ENCODE measurements around the gene SLC25A47.
A peak's percentile ranks its signal among the peaks of the same experiment; 100 is the strongest.
"Not testable (repeated sequence)": the region's sequence is repeated elsewhere in the genome, so short reads cannot be mapped to it uniquely, and the experiment has no call there.

Gene SLC25A47

GRCh38 chr14:100336618-100337530 lies 13.7 kb downstream of the SLC25A47 start:
- H3K4me1 ChIP-seq (ENCODE audit: control insufficient read depth, insufficient read depth, low read length): peaks cover 10% of the 10 kb centered on the region
- H3K36me3 ChIP-seq (ENCODE audit: control insufficient read depth, insufficient read depth, low read length): no peaks in the 10 kb centered on the region
- no peaks in the 10 kb centered on the region for H3K9me3 ChIP-seq (ENCODE audit: control insufficient read depth, low read length)
- H3K4me3 ChIP-seq (ENCODE audit: low read length): no peak overlapping the region
- H3K9ac ChIP-seq (ENCODE audit: low read length): no peak overlapping the region
- no peaks in the 10 kb centered on the region for H3K27me3 ChIP-seq (ENCODE audit: control insufficient read depth, insufficient read depth, low read length)

DNA sequence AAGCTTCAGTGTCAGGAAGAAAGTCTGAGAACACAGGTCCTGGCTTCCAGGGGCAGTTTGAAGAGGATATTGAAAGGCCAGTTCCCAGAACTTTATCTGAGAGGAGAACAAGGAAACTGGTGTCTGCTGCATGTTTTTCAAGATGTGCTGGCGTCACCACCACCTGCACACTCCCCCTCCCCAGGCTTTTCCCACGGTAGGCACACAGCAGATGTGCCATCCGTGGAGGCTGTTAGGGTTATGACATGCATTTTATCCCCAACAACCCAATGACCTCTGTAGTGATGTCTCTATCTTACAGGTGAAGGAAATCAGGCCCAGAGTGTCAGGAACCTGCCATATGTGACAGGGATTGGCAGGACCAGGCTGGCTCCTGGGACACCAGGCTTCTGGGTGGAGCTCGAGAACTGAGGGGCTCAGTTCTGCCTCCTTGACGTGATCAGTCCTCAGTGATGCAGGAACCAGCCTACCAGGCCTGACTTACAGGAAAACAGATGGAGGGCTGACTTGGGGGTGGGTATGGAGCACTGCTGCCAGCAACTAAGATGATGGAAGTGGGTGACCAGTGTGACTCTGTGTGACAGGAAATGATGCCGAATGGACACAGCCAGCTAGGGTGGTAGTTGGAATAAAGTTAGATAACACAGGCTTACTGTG lies 16.8 kb downstream of the SLC25A47 start:
- H3K4me1 ChIP-seq (ENCODE audit: control insufficient read depth, insufficient read depth, low read length): peaks cover 15% of the 10 kb centered on the region
- H3K36me3 ChIP-seq (ENCODE audit: control insufficient read depth, insufficient read depth, low read length): no peaks in the 10 kb centered on the region
- H3K9me3 ChIP-seq (ENCODE audit: control insufficient read depth, low read length): no peaks in the 10 kb centered on the region
- H3K4me3 ChIP-seq (ENCODE audit: low read length): no peak overlapping the region
- no peak overlapping the region for H3K9ac ChIP-seq (ENCODE audit: low read length)
- no peaks in the 10 kb centered on the region for H3K27me3 ChIP-seq (ENCODE audit: control insufficient read depth, insufficient read depth, low read length)

DNA sequence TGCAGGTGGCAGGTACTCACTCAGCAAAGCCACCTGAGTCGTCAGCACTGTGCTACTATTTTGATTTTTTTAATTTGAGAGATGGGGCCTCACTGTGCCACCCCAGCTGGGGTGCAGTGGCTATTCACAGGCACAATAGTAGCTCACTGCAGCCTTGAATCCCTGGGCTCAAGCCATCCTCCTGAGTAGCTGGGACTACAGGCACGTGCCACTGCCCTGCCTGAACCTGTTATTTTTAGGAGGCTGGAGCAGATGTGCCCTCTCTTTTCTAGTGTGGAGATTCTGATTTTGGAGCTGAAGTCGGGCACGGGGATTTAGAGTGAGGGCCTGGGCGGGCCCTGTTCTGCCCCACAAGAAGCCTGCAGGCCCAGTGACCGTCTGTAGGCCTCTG lies 17.3 kb downstream of the SLC25A47 start:
- Histone ChIP-seq H3K9ac (ENCODE audit: low read length) (no peak overlapping the region), H3K36me3 (ENCODE audit: control insufficient read depth, insufficient read depth, low read length) (no peaks in the 10 kb centered on the region), H3K4me3 (ENCODE audit: low read length) (no peak overlapping the region), H3K4me1 (ENCODE audit: control insufficient read depth, insufficient read depth, low read length) (peaks cover 15% of the 10 kb centered on the region), H3K27me3 (ENCODE audit: control insufficient read depth, insufficient read depth, low read length) (no peaks in the 10 kb centered on the region), H3K9me3 (ENCODE audit: control insufficient read depth, low read length) (no peaks in the 10 kb centered on the region)

GRCh38 chr14:100341301-100342031 lies 18.3 kb downstream of the SLC25A47 start:
- H3K4me1 ChIP-seq (ENCODE audit: control insufficient read depth, insufficient read depth, low read length): peaks cover 15% of the 10 kb centered on the region
- no peaks in the 10 kb centered on the region for H3K27me3 ChIP-seq (ENCODE audit: control insufficient read depth, insufficient read depth, low read length)
- H3K4me3 ChIP-seq (ENCODE audit: low read length): no peak overlapping the region
- no peak overlapping the region for H3K9ac ChIP-seq (ENCODE audit: low read length)
- no peaks in the 10 kb centered on the region for H3K9me3 ChIP-seq (ENCODE audit: control insufficient read depth, low read length)
- peaks cover 3% of the 10 kb centered on the region for H3K36me3 ChIP-seq (ENCODE audit: control insufficient read depth, insufficient read depth, low read length)

GRCh38 chr14:100342195-100342594 lies 19.1 kb downstream of the SLC25A47 start:
- Histone ChIP-seq H3K9me3 (ENCODE audit: control insufficient read depth, low read length) (no peaks in the 10 kb centered on the region), H3K4me3 (ENCODE audit: low read length) (no peak overlapping the region), H3K27me3 (ENCODE audit: control insufficient read depth, insufficient read depth, low read length) (no peaks in the 10 kb centered on the region), H3K36me3 (ENCODE audit: control insufficient read depth, insufficient read depth, low read length) (peaks cover 9% of the 10 kb centered on the region), H3K9ac (ENCODE audit: low read length) (peak overlapping the region; percentile 34), H3K4me1 (ENCODE audit: control insufficient read depth, insufficient read depth, low read length) (peaks cover 15% of the 10 kb centered on the region)

- not testable (repeated sequence) for H3K36me3 ChIP-seq (ENCODE audit: control insufficient read depth, insufficient read depth, low read length); H3K4me3 ChIP-seq (ENCODE audit: low read length); H3K9ac ChIP-seq (ENCODE audit: low read length); H3K27me3 ChIP-seq (ENCODE audit: control insufficient read depth, insufficient read depth, low read length); H3K9me3 ChIP-seq (ENCODE audit: control insufficient read depth, low read length)
- H3K4me1 ChIP-seq (ENCODE audit: control insufficient read depth, insufficient read depth, low read length): peaks cover 15% of the 10 kb centered on the region
Observed at GRCh38 chr14:100342826-100343225, 19.7 kb downstream of the SLC25A47 start.

GRCh38 chr14:100344657-100345056 lies 21.5 kb downstream of the SLC25A47 start:
- H3K36me3 ChIP-seq (ENCODE audit: control insufficient read depth, insufficient read depth, low read length); H3K9ac ChIP-seq (ENCODE audit: low read length); H3K27me3 ChIP-seq (ENCODE audit: control insufficient read depth, insufficient read depth, low read length); H3K4me3 ChIP-seq (ENCODE audit: low read length); H3K9me3 ChIP-seq (ENCODE audit: control insufficient read depth, low read length): not testable (repeated sequence)
- H3K4me1 ChIP-seq (ENCODE audit: control insufficient read depth, insufficient read depth, low read length): peaks cover 24% of the 10 kb centered on the region

GRCh38 chr14:100345711-100346110 lies 22.6 kb downstream of the SLC25A47 start:
- Histone ChIP-seq H3K27me3 (ENCODE audit: control insufficient read depth, insufficient read depth, low read length) (no peaks in the 10 kb centered on the region), H3K4me3 (ENCODE audit: low read length) (no peak overlapping the region), H3K36me3 (ENCODE audit: control insufficient read depth, insufficient read depth, low read length) (peaks cover 12% of the 10 kb centered on the region)

GRCh38 chr14:100346306-100347091 lies 23.4 kb downstream of the SLC25A47 start:
- no peak overlapping the region for H3K9ac ChIP-seq (ENCODE audit: low read length)
- H3K4me1 ChIP-seq (ENCODE audit: control insufficient read depth, insufficient read depth, low read length): peaks cover 17% of the 10 kb centered on the region
- H3K36me3 ChIP-seq (ENCODE audit: control insufficient read depth, insufficient read depth, low read length): peaks cover 12% of the 10 kb centered on the region
- no peak overlapping the region for H3K4me3 ChIP-seq (ENCODE audit: low read length)
- H3K9me3 ChIP-seq (ENCODE audit: control insufficient read depth, low read length): no peaks in the 10 kb centered on the region
- no peaks in the 10 kb centered on the region for H3K27me3 ChIP-seq (ENCODE audit: control insufficient read depth, insufficient read depth, low read length)

More at GRCh38 chr14:100345711-100346110, 22.6 kb downstream of the SLC25A47 start:
- Histone ChIP-seq H3K9ac (ENCODE audit: low read length) (no peak overlapping the region), H3K9me3 (ENCODE audit: control insufficient read depth, low read length) (no peaks in the 10 kb centered on the region), H3K4me1 (ENCODE audit: control insufficient read depth, insufficient read depth, low read length) (peaks cover 24% of the 10 kb centered on the region)

DNA sequence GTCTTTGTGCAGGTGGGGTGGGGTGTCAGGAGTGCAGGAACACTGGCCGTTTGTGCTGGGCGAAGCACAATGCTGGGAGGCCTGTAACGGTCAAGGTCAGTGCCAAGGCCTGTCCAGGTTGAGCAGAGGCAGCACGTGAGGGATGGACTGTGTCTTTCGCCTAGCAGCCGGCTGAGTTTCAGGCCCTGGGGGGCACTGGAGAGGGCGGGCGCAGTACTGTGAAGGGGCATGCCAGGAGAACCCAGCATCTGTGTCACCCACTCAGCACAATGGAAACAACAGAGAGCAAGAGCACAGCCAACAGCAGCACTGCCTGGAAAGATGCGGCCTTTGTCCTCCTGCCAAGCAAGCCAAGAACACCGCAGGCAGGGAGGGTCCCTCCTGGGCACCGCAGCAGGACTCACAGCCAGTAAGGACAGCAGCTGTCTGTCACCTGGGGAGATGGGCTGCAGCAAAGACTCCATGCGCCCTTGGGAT lies 25.2 kb downstream of the SLC25A47 start:
- no peak overlapping the region for H3K9ac ChIP-seq (ENCODE audit: low read length)

More for the DNA sequence above, 25.2 kb downstream of the SLC25A47 start:
- Histone ChIP-seq H3K27me3 (ENCODE audit: control insufficient read depth, insufficient read depth, low read length) (no peaks in the 10 kb centered on the region), H3K4me3 (ENCODE audit: low read length) (no peak overlapping the region), H3K4me1 (ENCODE audit: control insufficient read depth, insufficient read depth, low read length) (peaks cover 9% of the 10 kb centered on the region), H3K9me3 (ENCODE audit: control insufficient read depth, low read length) (no peaks in the 10 kb centered on the region), H3K36me3 (ENCODE audit: control insufficient read depth, insufficient read depth, low read length) (peaks cover 16% of the 10 kb centered on the region)

Measured in mucosa of stomach (tissue), 1 donor.